ENCODE measurements around the gene RERE. TPM values are rescaled to one million over a fixed set of nuclear protein-coding genes. Genes with fewer than 3 reads are reported as not detected.

The RERE gene
- total RNA-seq, 1 donor from 2014 or later = 19.2 TPM

DNA sequence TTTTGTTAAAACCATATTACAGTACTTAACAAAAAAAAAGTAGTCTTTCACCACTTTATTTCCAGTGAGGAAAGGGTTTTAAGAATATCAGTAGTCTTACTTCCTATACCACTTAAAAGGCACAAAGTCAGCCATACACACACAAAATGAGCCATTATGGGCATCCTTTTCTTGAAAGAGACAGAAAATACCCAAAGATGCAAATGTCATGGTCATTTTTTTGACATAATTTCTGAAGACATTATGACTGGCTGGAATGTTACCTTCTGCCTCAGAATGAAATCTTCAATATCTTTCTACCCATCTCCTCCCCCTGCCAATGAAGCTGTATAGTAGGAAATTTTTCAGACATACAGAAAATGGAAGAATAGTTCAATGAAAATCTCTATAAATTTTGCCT lies 261.9 kb downstream of the RERE start:
- Histone ChIP-seq H3K36me3 (ENCODE audit: control insufficient read depth, insufficient read depth, low read length) (no peaks in the 10 kb centered on the region), H3K27me3 (ENCODE audit: control insufficient read depth, insufficient read depth, low read length) (no peaks in the 10 kb centered on the region), H3K4me3 (ENCODE audit: low read depth, low read length) (no peak overlapping the region)
- FAIRE-seq = no peak
- no peak for DNase-seq (ENCODE audit: low read depth)
- TF ChIP-seq, protein P1, sequence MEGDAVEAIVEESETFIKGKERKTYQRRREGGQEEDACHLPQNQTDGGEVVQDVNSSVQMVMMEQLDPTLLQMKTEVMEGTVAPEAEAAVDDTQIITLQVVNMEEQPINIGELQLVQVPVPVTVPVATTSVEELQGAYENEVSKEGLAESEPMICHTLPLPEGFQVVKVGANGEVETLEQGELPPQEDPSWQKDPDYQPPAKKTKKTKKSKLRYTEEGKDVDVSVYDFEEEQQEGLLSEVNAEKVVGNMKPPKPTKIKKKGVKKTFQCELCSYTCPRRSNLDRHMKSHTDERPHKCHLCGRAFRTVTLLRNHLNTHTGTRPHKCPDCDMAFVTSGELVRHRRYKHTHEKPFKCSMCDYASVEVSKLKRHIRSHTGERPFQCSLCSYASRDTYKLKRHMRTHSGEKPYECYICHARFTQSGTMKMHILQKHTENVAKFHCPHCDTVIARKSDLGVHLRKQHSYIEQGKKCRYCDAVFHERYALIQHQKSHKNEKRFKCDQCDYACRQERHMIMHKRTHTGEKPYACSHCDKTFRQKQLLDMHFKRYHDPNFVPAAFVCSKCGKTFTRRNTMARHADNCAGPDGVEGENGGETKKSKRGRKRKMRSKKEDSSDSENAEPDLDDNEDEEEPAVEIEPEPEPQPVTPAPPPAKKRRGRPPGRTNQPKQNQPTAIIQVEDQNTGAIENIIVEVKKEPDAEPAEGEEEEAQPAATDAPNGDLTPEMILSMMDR (IDR thresholded peaks at IDR 0.05; ENCODE audit: insufficient read depth, low read length, severe bottlenecking) = no peak

DNA sequence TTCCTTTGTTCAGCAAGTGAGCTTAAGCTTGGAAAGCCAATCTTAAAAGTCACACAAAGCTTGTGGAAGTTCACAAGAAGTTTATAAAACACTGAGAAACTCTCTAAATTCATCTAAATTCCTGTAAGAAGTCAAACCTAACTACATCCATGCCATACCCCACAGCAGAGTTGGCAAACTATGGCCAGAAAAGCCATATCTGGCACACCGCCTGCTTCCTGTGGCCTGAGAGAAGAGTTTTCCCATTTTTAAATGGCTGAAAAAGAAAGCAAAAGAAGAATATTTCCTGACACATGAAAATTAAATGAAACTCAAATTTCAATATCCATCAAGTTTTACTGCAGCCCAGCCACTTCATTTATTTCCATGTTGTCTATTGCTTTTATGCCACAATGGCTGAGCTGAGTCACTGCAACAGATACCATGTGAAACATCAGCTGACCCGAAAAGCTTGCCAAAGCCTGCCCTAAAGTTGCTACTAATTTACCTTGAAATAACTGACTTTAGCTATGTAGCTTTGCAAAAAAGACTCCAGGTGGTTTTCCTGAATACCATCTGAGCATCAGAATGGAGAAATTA lies 262.4 kb downstream of the RERE start:
- DNase-seq (ENCODE audit: low read depth) (peak; percentile 78), FAIRE-seq (no peak)
- Histone ChIP-seq H3K27me3 (ENCODE audit: control insufficient read depth, insufficient read depth, low read length) (no peaks in the 10 kb centered on the region), H3K4me3 (ENCODE audit: low read depth, low read length) (no peak overlapping the region), H3K36me3 (ENCODE audit: control insufficient read depth, insufficient read depth, low read length) (no peaks in the 10 kb centered on the region)
- TF ChIP-seq, protein P1 (IDR thresholded peaks at IDR 0.05; ENCODE audit: insufficient read depth, low read length, severe bottlenecking) = no peak

GRCh38 chr1:8552820-8553397 lies 264.5 kb downstream of the RERE start:
- FAIRE-seq (peak; percentile 97), DNase-seq (ENCODE audit: low read depth) (no peak)
- H3K36me3 ChIP-seq (ENCODE audit: control insufficient read depth, insufficient read depth, low read length) = no peaks in the 10 kb centered on the region
- no peaks in the 10 kb centered on the region for H3K27me3 ChIP-seq (ENCODE audit: control insufficient read depth, insufficient read depth, low read length)
- TF ChIP-seq, protein P1 (IDR thresholded peaks at IDR 0.05; ENCODE audit: insufficient read depth, low read length, severe bottlenecking) = no peak
- no peak overlapping the region for H3K4me3 ChIP-seq (ENCODE audit: low read depth, low read length)

- Histone ChIP-seq H3K36me3 (ENCODE audit: control insufficient read depth, insufficient read depth, low read length) (no peaks in the 10 kb centered on the region), H3K27me3 (ENCODE audit: control insufficient read depth, insufficient read depth, low read length) (no peaks in the 10 kb centered on the region), H3K4me3 (ENCODE audit: low read depth, low read length) (no peak overlapping the region)
- TF ChIP-seq, protein P1 (IDR thresholded peaks at IDR 0.05; ENCODE audit: insufficient read depth, low read length, severe bottlenecking) = no peak
- DNase-seq (ENCODE audit: low read depth) (no peak), FAIRE-seq (no peak)
Measured at GRCh38 chr1:8551613-8552489, 265.6 kb downstream of the RERE start.

DNA sequence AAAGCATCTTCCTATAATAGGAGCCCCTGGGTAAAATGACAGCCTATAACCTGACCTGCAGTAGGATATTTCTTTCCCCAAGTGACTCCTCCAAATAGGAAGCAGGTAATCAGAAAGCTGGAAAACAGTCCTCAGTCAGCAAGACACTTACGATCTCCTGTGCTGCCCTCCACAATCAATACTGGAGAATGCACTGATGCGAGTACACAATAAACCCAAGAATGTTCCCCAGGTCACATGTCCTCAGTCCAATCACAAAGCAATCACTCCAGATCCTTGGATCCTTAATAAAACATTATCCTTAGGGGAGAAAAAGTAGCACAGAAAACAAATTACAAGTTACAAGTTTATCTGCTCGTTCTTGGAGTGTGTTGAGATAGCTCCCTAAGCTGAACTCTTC lies 266.4 kb downstream of the RERE start:
- no peaks in the 10 kb centered on the region for H3K36me3 ChIP-seq (ENCODE audit: control insufficient read depth, insufficient read depth, low read length)
- no peak for DNase-seq (ENCODE audit: low read depth)
- TF ChIP-seq, protein P1 (IDR thresholded peaks at IDR 0.05; ENCODE audit: insufficient read depth, low read length, severe bottlenecking) = no peak
- no peaks in the 10 kb centered on the region for H3K27me3 ChIP-seq (ENCODE audit: control insufficient read depth, insufficient read depth, low read length)
- FAIRE-seq = no peak
- no peak overlapping the region for H3K4me3 ChIP-seq (ENCODE audit: low read depth, low read length)

Measured in bronchial epithelial cell (primary cell).